Fibroblast of the aortic adventitia (primary cell): ENCODE measurements around the gene TPPP2. TPM values are rescaled to one million over a fixed set of nuclear protein-coding genes. Genes with fewer than 3 reads are reported as not detected.

Source experiments
- DNase-seq: peaks from one replicate; pipeline ENCODE4 v3.0.0-alpha.2; 2010; ENCODE audit warnings: low read depth
- H3K4me3 ChIP-seq: 2 replicates; pipeline ENCODE4 v1.5.1; 2011; ENCODE audit warnings: low read depth, mild to moderate bottlenecking, control low read depth, low read length, moderate library complexity
- total RNA-seq: library from RNA; depleted of rRNA; stranded (reverse); fragments of >200 nt; gene quantifications from 2 replicates; pipeline ENCODE4 v1.2.3, GENCODE V29; 2012; ENCODE audit warnings: low replicate concordance
- TF ChIP-seq, protein P1 (sequence below): IDR thresholded peaks from 2 replicates; pipeline ENCODE4 v1.5.1; 2011; ENCODE audit warnings: mild to moderate bottlenecking, low read length, control low read depth, inconsistent platforms; ENCODE audit not compliant: insufficient read depth

Gene TPPP2
- total RNA-seq, 1 donor: not detected

DNA sequence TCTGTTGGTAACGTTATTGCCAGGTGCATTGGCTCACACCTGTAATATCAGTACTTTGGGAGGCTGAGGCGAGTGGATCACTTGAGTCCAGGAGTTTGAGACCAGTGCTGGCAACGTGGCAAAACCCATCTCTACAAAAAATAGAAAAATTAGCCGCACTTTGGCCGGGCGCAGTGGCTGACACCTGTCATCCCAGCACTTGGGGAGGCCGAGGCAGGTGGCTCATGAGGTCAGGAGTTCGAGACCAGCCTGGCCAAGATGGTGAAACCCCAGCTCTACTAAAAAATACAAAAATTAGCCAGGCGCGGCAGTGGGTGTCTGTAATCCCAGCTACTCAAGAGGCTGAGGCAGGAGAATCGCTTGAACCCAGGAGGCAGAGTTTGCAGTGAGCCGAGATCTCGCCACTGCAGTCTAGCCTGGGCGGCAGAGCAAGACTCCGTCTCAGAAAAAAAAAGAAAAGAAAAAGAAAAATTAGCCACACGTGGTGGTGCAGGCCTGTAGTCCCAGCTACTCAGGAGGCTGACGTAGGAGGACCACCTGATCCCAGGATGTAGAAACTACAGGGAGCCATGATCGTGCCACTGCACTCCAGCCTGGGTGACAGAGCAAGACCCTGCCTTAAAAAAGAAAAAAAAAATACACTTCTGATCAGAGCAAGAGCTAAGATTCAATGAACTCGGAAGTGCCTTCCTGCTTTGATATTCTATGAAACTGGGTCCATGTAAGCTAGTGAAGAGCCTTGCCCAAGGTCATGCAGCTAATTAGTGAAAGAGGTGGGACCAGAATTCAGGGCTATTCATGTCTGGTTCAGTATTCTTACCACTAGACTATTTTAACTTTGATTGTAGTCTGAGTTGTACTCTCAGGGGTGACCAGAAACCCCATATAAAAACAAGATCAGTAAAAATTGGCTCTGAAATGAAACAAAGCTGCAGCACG, 23.4 kb downstream of the TPPP2 start:
- TF ChIP-seq, protein P1, sequence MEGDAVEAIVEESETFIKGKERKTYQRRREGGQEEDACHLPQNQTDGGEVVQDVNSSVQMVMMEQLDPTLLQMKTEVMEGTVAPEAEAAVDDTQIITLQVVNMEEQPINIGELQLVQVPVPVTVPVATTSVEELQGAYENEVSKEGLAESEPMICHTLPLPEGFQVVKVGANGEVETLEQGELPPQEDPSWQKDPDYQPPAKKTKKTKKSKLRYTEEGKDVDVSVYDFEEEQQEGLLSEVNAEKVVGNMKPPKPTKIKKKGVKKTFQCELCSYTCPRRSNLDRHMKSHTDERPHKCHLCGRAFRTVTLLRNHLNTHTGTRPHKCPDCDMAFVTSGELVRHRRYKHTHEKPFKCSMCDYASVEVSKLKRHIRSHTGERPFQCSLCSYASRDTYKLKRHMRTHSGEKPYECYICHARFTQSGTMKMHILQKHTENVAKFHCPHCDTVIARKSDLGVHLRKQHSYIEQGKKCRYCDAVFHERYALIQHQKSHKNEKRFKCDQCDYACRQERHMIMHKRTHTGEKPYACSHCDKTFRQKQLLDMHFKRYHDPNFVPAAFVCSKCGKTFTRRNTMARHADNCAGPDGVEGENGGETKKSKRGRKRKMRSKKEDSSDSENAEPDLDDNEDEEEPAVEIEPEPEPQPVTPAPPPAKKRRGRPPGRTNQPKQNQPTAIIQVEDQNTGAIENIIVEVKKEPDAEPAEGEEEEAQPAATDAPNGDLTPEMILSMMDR: no peak
- DNase-seq: no peak
- no peak overlapping the region for H3K4me3 ChIP-seq

DNA sequence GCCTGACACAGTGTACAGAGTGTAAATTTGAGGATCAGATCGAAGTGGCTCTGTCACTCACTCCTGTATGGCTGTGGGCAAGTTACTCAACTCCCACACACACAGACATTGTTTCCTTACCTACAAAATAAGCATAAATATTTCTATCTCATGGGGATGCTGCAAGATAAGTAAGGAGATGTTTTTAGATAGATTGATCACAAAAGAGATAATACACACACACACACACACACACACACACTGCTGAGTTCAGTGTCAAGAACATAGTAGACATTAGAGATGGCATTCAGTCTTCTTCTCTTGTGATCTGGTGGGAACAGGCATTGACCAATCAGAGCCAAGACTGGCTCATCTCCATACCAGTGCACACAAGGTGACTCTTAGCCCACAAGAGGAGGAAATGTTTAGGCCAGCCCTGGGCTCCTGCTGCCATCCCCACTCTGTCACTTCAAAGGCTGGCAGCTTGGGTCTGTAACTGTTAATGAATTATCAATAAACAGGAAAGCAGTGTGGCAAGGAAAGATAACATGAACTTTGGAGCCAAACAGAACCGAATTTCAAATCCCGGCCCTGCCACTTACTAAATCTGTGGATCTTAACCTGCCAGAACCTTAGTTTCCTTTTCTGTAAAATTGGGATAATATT, 24.2 kb downstream of the TPPP2 start:
- DNase-seq: no peak
- H3K4me3 ChIP-seq: no peak overlapping the region
- TF ChIP-seq, protein P1: no peak

DNA sequence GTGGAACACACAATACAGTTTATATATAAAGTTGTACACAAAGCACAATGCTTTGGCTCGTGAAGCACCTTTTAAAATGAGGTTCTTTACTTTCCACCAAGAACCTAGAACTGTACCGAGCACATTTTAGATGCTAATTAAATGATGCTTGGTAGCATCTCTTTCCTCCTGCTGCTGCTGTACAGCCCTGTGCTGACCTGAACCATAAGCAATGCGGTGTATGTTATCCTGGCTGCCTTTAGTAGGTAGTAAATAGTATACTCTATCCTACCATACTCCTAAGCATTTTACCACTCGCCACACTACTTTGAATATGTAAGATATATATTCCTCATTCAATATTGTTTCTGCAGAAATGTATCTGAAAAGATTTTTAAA, 24.7 kb downstream of the TPPP2 start:
- TF ChIP-seq, protein P1: no peak
- H3K4me3 ChIP-seq: no peak overlapping the region
- DNase-seq: no peak

DNA sequence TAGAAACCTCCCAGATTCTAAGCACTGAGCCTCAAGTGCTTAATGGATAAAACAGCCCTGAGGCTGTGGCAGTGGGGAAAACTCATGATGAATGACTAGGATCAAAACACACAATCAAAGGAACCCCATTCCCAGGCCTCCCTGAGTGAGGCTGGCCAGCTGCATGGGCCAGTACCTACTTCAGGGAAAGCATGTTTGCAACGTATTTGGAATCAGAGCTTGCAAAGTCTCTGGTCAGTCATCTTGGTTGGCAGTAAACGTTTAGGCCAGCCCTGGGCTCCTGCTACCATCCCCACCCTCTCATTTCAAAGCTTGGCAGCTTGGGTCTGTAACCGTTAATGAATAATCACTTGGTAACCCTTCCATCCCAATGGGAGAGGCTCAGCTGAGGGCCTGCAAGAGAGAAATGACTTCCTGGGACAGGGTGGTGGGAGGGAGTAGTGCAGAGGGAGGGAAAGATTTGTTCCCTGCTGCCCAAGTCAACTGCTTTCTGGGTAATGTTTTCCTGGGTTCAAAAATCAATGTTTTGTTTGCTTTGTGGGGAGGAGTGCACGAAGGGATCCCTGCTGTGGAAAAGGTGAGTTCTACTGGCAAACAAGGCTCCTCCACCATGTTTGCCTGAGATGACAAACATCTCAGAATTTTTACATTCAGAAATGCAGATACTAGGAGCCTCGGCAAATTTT, 25.6 kb downstream of the TPPP2 start:
- TF ChIP-seq, protein P1: no peak
- no peak overlapping the region for H3K4me3 ChIP-seq
- DNase-seq: no peak

DNA sequence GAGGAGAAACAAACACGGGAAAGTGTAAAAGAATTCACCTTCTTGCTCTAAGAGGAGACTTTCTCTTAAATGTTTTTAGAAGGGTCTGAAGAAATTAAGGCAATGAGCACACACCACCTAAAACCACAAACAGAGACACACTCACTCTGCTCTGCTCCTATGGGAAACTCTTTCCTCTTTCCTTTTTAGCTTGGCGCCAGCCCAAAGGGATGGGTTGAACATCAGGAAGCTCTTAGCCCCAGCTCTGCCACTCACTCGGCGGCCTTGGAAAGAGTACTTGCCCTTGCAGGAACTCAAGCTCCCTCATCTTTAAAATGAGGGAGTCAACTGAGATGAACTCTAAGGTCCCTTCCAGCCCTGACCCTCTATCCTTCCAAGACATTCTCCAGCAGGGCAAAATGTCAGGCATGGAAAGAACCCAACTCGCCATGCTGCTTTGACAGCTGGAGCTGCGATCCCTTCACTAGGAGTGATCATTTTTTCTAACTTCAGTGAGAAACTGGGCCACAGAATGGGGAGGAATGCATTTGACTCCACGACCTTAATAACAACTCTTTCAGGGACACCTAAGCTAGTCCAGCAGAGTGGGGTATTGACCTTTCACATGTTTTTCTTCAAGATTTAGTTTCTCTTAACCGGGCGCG, 26.6 kb downstream of the TPPP2 start:
- DNase-seq: no peak
- H3K4me3 ChIP-seq: no peak overlapping the region
- TF ChIP-seq, protein P1: no peak
